Sigmoid colon (tissue), 3 donors: ENCODE results near the gene UVRAG.

Experiments used
- CTCF ChIP-seq, 4 experiments: fragments of 450-650 bp in 3 of 4; fragments of 200-600 bp in 1 of 4; IDR thresholded peaks; one replicate each; pipeline ENCODE4 v1.5.1; 2016 to 2019; ENCODE audit warnings: antibody characterized with exemption in 4 of 4, mild to moderate bottlenecking in 3 of 4, moderate library complexity in 2 of 4
- POLR2A ChIP-seq, 2 donors: fragments of 450-650 bp; IDR thresholded peaks; one replicate each; pipeline ENCODE4 v1.6.1; 2016; ENCODE audit warnings: antibody characterized with exemption in 2 of 2, mild to moderate bottlenecking in 2 of 2, moderate library complexity in 2 of 2

GRCh38 chr11:75981546-75981945 lies 166.5 kb downstream of the UVRAG start:
- TF ChIP-seq CTCF (IDR thresholded peaks at IDR 0.05) = no peak
- no peak for TF ChIP-seq POLR2A (IDR thresholded peaks at IDR 0.05)
